H9 (cell line): ENCODE measurements around the gene FASTK. TPM values are rescaled to one million over a fixed set of nuclear protein-coding genes. Genes with fewer than 3 reads are reported as not detected.

Source experiments
- DNase-seq: peaks from one replicate; pipeline ENCODE4 v3.0.0-alpha.2; 2017
- H2AFZ ChIP-seq: one replicate; pipeline ENCODE4 v1.6.1; 2013; ENCODE audit warnings: mild to moderate bottlenecking, low read length, control low read depth, moderate library complexity
- H2AK5ac ChIP-seq: 2 replicates; pipeline ENCODE4 v1.6.1; 2013; ENCODE audit warnings: low read length, control low read depth, mixed read lengths; ENCODE audit not compliant: insufficient read length
- H2BK120ac ChIP-seq: one replicate; pipeline ENCODE4 v1.6.1; 2013; ENCODE audit warnings: low read depth, mild to moderate bottlenecking, low read length, control low read depth, inconsistent platforms; ENCODE audit not compliant: poor library complexity, severe bottlenecking
- H2BK12ac ChIP-seq: 2 replicates; pipeline ENCODE4 v1.6.1; 2013; ENCODE audit warnings: low read length, control low read depth, mixed read lengths, low read depth; ENCODE audit not compliant: insufficient read length
- H2BK15ac ChIP-seq: 2 replicates; pipeline ENCODE4 v1.6.1; 2013; ENCODE audit warnings: low read depth, low read length, control low read depth
- H2BK20ac ChIP-seq: one replicate; pipeline ENCODE4 v1.6.1; 2013; ENCODE audit warnings: low read depth, mild to moderate bottlenecking, low read length, control low read depth, inconsistent platforms; ENCODE audit not compliant: poor library complexity, severe bottlenecking
- H2BK5ac ChIP-seq: 2 replicates; pipeline ENCODE4 v1.6.1; 2013; ENCODE audit warnings: low read length, control low read depth, mixed read lengths; ENCODE audit not compliant: insufficient read length
- H3K14ac ChIP-seq: 2 replicates; pipeline ENCODE4 v1.6.1; 2013; ENCODE audit warnings: low read length, control low read depth; ENCODE audit not compliant: insufficient read depth
- H3K18ac ChIP-seq: 2 replicates; pipeline ENCODE4 v1.6.1; 2013; ENCODE audit warnings: low read depth, mild to moderate bottlenecking, mixed read lengths, low read length, control low read depth; ENCODE audit not compliant: insufficient read length
- H3K23ac ChIP-seq: 2 replicates; pipeline ENCODE4 v1.6.1; 2013; ENCODE audit warnings: low read length, control low read depth, mixed read lengths, low read depth; ENCODE audit not compliant: insufficient read length
- H3K23me2 ChIP-seq: 2 replicates; pipeline ENCODE4 v1.6.1; 2013; ENCODE audit warnings: low read depth, mild to moderate bottlenecking, mixed read lengths, low read length, control low read depth; ENCODE audit not compliant: insufficient read length, poor library complexity, severe bottlenecking
- H3K27ac ChIP-seq: 2 replicates; pipeline ENCODE4 v1.5.1; 2013; ENCODE audit warnings: low read length, control low read depth, mixed read lengths, low read depth; ENCODE audit not compliant: insufficient read length
- H3K27me3 ChIP-seq: 2 replicates; pipeline ENCODE4 v1.6.1; 2013; ENCODE audit warnings: low read length, control low read depth, inconsistent platforms; ENCODE audit not compliant: insufficient read depth
- H3K4ac ChIP-seq: 2 replicates; pipeline ENCODE4 v1.6.1; 2013; ENCODE audit warnings: low read depth, mild to moderate bottlenecking, control low read depth, inconsistent platforms, low read length, moderate library complexity
- H3K4me1 ChIP-seq: 2 replicates; pipeline ENCODE4 v1.6.1; 2013; ENCODE audit warnings: low read length, control low read depth, inconsistent platforms; ENCODE audit not compliant: insufficient read depth
- H3K4me2 ChIP-seq: 2 replicates; pipeline ENCODE4 v1.6.1; 2013; ENCODE audit warnings: low read length, control low read depth, mixed read lengths; ENCODE audit not compliant: insufficient read length, insufficient read depth
- H3K56ac ChIP-seq: 2 replicates; pipeline ENCODE4 v1.6.1; 2013; ENCODE audit warnings: low read depth, mild to moderate bottlenecking, mixed read lengths, low read length, control low read depth; ENCODE audit not compliant: insufficient read length
- H3K79me1 ChIP-seq: 2 replicates; pipeline ENCODE4 v1.6.1; 2013; ENCODE audit warnings: low read depth, mild to moderate bottlenecking, moderate library complexity, low read length, control low read depth, inconsistent platforms; ENCODE audit not compliant: insufficient read depth, poor library complexity, severe bottlenecking
- H3K79me2 ChIP-seq: 2 replicates; pipeline ENCODE4 v1.6.1; 2013; ENCODE audit warnings: low read length, control low read depth, inconsistent platforms; ENCODE audit not compliant: insufficient read depth
- H3K9ac ChIP-seq: 2 replicates; pipeline ENCODE4 v1.6.1; 2013; ENCODE audit warnings: low read length, control low read depth, mixed read lengths; ENCODE audit not compliant: insufficient read length; ENCODE audit errors: extremely low read depth
- H3K9me3 ChIP-seq: one replicate; pipeline ENCODE4 v1.6.1; 2013; ENCODE audit warnings: low read depth, low read length, inconsistent platforms; ENCODE audit not compliant: control insufficient read depth
- H3T11ph ChIP-seq: one replicate; pipeline ENCODE4 v1.6.1; 2013; ENCODE audit warnings: mild to moderate bottlenecking, low read length, control low read depth, inconsistent platforms
- H4K20me1 ChIP-seq: one replicate; pipeline ENCODE4 v1.6.1; 2013; ENCODE audit not compliant: control insufficient read depth, insufficient read length, insufficient read depth
- H4K5ac ChIP-seq: 2 replicates; pipeline ENCODE4 v1.6.1; 2013; ENCODE audit warnings: low read depth, mild to moderate bottlenecking, mixed read lengths, low read length, control low read depth; ENCODE audit not compliant: insufficient read length
- H4K8ac ChIP-seq: replicated peaks from 2 replicates; pipeline ENCODE4 v1.6.1; 2013; ENCODE audit warnings: low read length, control low read depth, mixed read lengths, low read depth; ENCODE audit not compliant: insufficient read length
- H4K91ac ChIP-seq: 2 replicates; pipeline ENCODE4 v1.6.1; 2013; ENCODE audit warnings: low read depth, mild to moderate bottlenecking, moderate library complexity, mixed read lengths, low read length, control low read depth; ENCODE audit not compliant: insufficient read length
- H3K27ac Mint-ChIP-seq, 3 experiments: 2 replicates in 2 of 3; 3 replicates in 1 of 3; pipeline ENCODE4 v1.8.0; 2020 to 2021; ENCODE audit warnings: mixed read lengths in 3 of 3, mild to moderate bottlenecking in 1 of 3, moderate library complexity in 1 of 3
- H3K27me3 Mint-ChIP-seq: 2 replicates; pipeline ENCODE4 v1.8.0; 2021; ENCODE audit warnings: low read depth, mild to moderate bottlenecking, moderate library complexity, mixed read lengths
- H3K36me3 Mint-ChIP-seq, 3 experiments: 2 replicates in 2 of 3; 3 replicates in 1 of 3; pipeline ENCODE4 v1.8.0; 2020 to 2021; ENCODE audit warnings: low read depth in 3 of 3, mixed read lengths in 3 of 3; ENCODE audit not compliant: insufficient read depth in 1 of 3
- H3K4me1 Mint-ChIP-seq, 2 experiments: 2 replicates each; pipeline ENCODE4 v1.8.0; 2020; ENCODE audit warnings: mixed read lengths in 2 of 2
- H3K4me3 Mint-ChIP-seq, 2 experiments: 2 replicates in 1 of 2; 3 replicates in 1 of 2; pipeline ENCODE4 v1.8.0; 2020 to 2021; ENCODE audit warnings: mild to moderate bottlenecking in 2 of 2, mixed read lengths in 2 of 2, moderate library complexity in 1 of 2
- H3K9me3 Mint-ChIP-seq, 2 experiments: 2 replicates in 1 of 2; 3 replicates in 1 of 2; pipeline ENCODE4 v1.8.0; 2020; ENCODE audit warnings: mild to moderate bottlenecking in 2 of 2, mixed read lengths in 2 of 2, moderate library complexity in 1 of 2
- CTCF ChIP-seq: fragments of 200-600 bp; sonication (generic); conservative IDR thresholded peaks from 3 replicates; pipeline ENCODE4 v1.8.0; 2021; ENCODE audit warnings: antibody characterized with exemption, mild to moderate bottlenecking
- WGBS: extraction: QIAGEN DNeasy Blood & Tissue Kit; methylation state at CpG from one replicate; pipeline ENCODE4 v1.1.7; 2013; ENCODE audit warnings: missing lambda C conversion rate, low lambda C conversion rate, mixed read lengths; ENCODE audit not compliant: insufficient read length; ENCODE audit errors: extremely low coverage; 5-methylcytosine and 5-hydroxymethylcytosine counted together
- total RNA-seq: library from RNA; stranded (reverse); gene quantifications from 2 replicates; pipeline ENCODE4 v1.2.1, GENCODE V29; 2021

FASTK gene
- total RNA-seq, 1 experiment from 2014 or later = 57.8 TPM

DNA sequence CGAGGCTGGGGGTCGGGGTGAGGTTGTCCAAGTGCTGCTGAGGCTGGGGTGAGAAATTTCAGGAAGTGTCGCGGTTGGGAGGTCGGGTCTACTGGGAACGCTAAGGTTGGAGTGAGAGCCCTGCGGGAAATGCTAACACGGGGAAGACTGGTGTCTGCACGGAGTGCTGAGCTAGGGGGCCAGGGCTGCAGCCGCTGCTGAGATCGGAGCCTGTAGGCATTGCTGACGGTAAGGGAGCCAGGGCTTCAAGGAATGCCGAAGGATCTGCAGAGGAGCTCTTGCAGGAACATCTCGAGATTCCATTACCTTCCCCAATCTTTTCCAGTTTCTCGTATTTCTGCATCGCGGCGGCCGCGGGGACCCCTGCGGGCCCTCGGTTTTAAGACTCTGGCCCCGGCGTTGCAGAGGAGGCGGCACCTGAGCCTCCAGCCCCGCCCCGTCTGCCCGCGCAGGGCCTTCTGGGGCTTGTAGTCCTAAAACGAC lies 23.1 kb downstream of the FASTK start, which contains the start of gene CDK5:
TSS of gene CDK5 (minus strand) at position 392 of the 483 bp plus-strand sequence. CDS start at position 343, 49 bp downstream.
- Mint-ChIP-seq H3K4me3 (peak within 1 kb of the TSS; percentile 78 to 91), H3K4me1 (peaks cover 37 to 48% of the 10 kb centered on the region in 2 experiments), H3K9me3 (no peaks in the 10 kb centered on the region; a peak in 1 of 5 replicates), H3K27ac (peak within 1 kb of the TSS in 2 of 3 experiments; percentile 82 to 93; a peak in 4 of 7 replicates), H3K27me3 (peaks cover 26% of the 10 kb centered on the region), H3K36me3 (peaks cover 0 to 9% (median 0%) of the 10 kb centered on the region in 3 experiments; a peak in 3 of 7 replicates)
- Histone ChIP-seq H3K23ac (no peak within 1 kb of the TSS), H3K9ac (peak within 1 kb of the TSS; percentile 33), H2AK5ac (no peak within 1 kb of the TSS), H3T11ph (no peak within 1 kb of the TSS), H3K23me2 (peaks cover 38% of the 10 kb centered on the region), H4K5ac (no peak within 1 kb of the TSS), H4K20me1 (no peaks in the 10 kb centered on the region), H2BK120ac (no peak within 1 kb of the TSS), H2AFZ (no peak within 1 kb of the TSS), H3K27me3 (no peaks in the 10 kb centered on the region; the same call in 1 of the 2 replicates), H2BK12ac (no peak within 1 kb of the TSS), H4K8ac (no peak within 1 kb of the TSS), H4K91ac (no peak within 1 kb of the TSS), H3K18ac (peak within 1 kb of the TSS; percentile 55), H3K79me2 (no peaks in the 10 kb centered on the region), H3K79me1 (no peaks in the 10 kb centered on the region), H3K4me1 (peaks cover 8% of the 10 kb centered on the region), H2BK20ac (no peak within 1 kb of the TSS), H3K56ac (no peak within 1 kb of the TSS), H2BK5ac (no peak within 1 kb of the TSS), H2BK15ac (no peak within 1 kb of the TSS), H3K14ac (no peak within 1 kb of the TSS), H3K4ac (no peak within 1 kb of the TSS), H3K9me3 (no peaks in the 10 kb centered on the region), H3K4me2 (peak within 1 kb of the TSS; percentile 81), H3K27ac (no peak within 1 kb of the TSS)
- no CpG with 5 or more reads among the region's 30 CpGs for WGBS
- DNase-seq = no peak
- no peak for TF ChIP-seq CTCF
